H9 (cell line): ENCODE data around the gene APOM. TPM values are rescaled to one million over a fixed set of nuclear protein-coding genes. Genes with fewer than 3 reads are reported as not detected.
A peak's percentile ranks its signal among the peaks of the same experiment; 100 is the strongest.

Experiments
- DNase-seq: peaks from one replicate; pipeline ENCODE4 v3.0.0-alpha.2; 2017
- H2AFZ ChIP-seq: one replicate; pipeline ENCODE4 v1.6.1; 2013; ENCODE audit warnings: mild to moderate bottlenecking, low read length, control low read depth, moderate library complexity
- H2AK5ac ChIP-seq: 2 replicates; pipeline ENCODE4 v1.6.1; 2013; ENCODE audit warnings: low read length, control low read depth, mixed read lengths; ENCODE audit not compliant: insufficient read length
- H2BK120ac ChIP-seq: one replicate; pipeline ENCODE4 v1.6.1; 2013; ENCODE audit warnings: low read depth, mild to moderate bottlenecking, low read length, control low read depth, inconsistent platforms; ENCODE audit not compliant: poor library complexity, severe bottlenecking
- H2BK12ac ChIP-seq: 2 replicates; pipeline ENCODE4 v1.6.1; 2013; ENCODE audit warnings: low read length, control low read depth, mixed read lengths, low read depth; ENCODE audit not compliant: insufficient read length
- H2BK15ac ChIP-seq: 2 replicates; pipeline ENCODE4 v1.6.1; 2013; ENCODE audit warnings: low read depth, low read length, control low read depth
- H2BK20ac ChIP-seq: one replicate; pipeline ENCODE4 v1.6.1; 2013; ENCODE audit warnings: low read depth, mild to moderate bottlenecking, low read length, control low read depth, inconsistent platforms; ENCODE audit not compliant: poor library complexity, severe bottlenecking
- H2BK5ac ChIP-seq: 2 replicates; pipeline ENCODE4 v1.6.1; 2013; ENCODE audit warnings: low read length, control low read depth, mixed read lengths; ENCODE audit not compliant: insufficient read length
- H3K14ac ChIP-seq: 2 replicates; pipeline ENCODE4 v1.6.1; 2013; ENCODE audit warnings: low read length, control low read depth; ENCODE audit not compliant: insufficient read depth
- H3K18ac ChIP-seq: 2 replicates; pipeline ENCODE4 v1.6.1; 2013; ENCODE audit warnings: low read depth, mild to moderate bottlenecking, mixed read lengths, low read length, control low read depth; ENCODE audit not compliant: insufficient read length
- H3K23ac ChIP-seq: 2 replicates; pipeline ENCODE4 v1.6.1; 2013; ENCODE audit warnings: low read length, control low read depth, mixed read lengths, low read depth; ENCODE audit not compliant: insufficient read length
- H3K23me2 ChIP-seq: 2 replicates; pipeline ENCODE4 v1.6.1; 2013; ENCODE audit warnings: low read depth, mild to moderate bottlenecking, mixed read lengths, low read length, control low read depth; ENCODE audit not compliant: insufficient read length, poor library complexity, severe bottlenecking
- H3K27ac ChIP-seq: 2 replicates; pipeline ENCODE4 v1.5.1; 2013; ENCODE audit warnings: low read length, control low read depth, mixed read lengths, low read depth; ENCODE audit not compliant: insufficient read length
- H3K27me3 ChIP-seq: 2 replicates; pipeline ENCODE4 v1.6.1; 2013; ENCODE audit warnings: low read length, control low read depth, inconsistent platforms; ENCODE audit not compliant: insufficient read depth
- H3K4ac ChIP-seq: 2 replicates; pipeline ENCODE4 v1.6.1; 2013; ENCODE audit warnings: low read depth, mild to moderate bottlenecking, control low read depth, inconsistent platforms, low read length, moderate library complexity
- H3K4me1 ChIP-seq: 2 replicates; pipeline ENCODE4 v1.6.1; 2013; ENCODE audit warnings: low read length, control low read depth, inconsistent platforms; ENCODE audit not compliant: insufficient read depth
- H3K4me2 ChIP-seq: 2 replicates; pipeline ENCODE4 v1.6.1; 2013; ENCODE audit warnings: low read length, control low read depth, mixed read lengths; ENCODE audit not compliant: insufficient read length, insufficient read depth
- H3K56ac ChIP-seq: 2 replicates; pipeline ENCODE4 v1.6.1; 2013; ENCODE audit warnings: low read depth, mild to moderate bottlenecking, mixed read lengths, low read length, control low read depth; ENCODE audit not compliant: insufficient read length
- H3K79me1 ChIP-seq: 2 replicates; pipeline ENCODE4 v1.6.1; 2013; ENCODE audit warnings: low read depth, mild to moderate bottlenecking, moderate library complexity, low read length, control low read depth, inconsistent platforms; ENCODE audit not compliant: insufficient read depth, poor library complexity, severe bottlenecking
- H3K79me2 ChIP-seq: 2 replicates; pipeline ENCODE4 v1.6.1; 2013; ENCODE audit warnings: low read length, control low read depth, inconsistent platforms; ENCODE audit not compliant: insufficient read depth
- H3K9ac ChIP-seq: 2 replicates; pipeline ENCODE4 v1.6.1; 2013; ENCODE audit warnings: low read length, control low read depth, mixed read lengths; ENCODE audit not compliant: insufficient read length; ENCODE audit errors: extremely low read depth
- H3K9me3 ChIP-seq: one replicate; pipeline ENCODE4 v1.6.1; 2013; ENCODE audit warnings: low read depth, low read length, inconsistent platforms; ENCODE audit not compliant: control insufficient read depth
- H3T11ph ChIP-seq: one replicate; pipeline ENCODE4 v1.6.1; 2013; ENCODE audit warnings: mild to moderate bottlenecking, low read length, control low read depth, inconsistent platforms
- H4K20me1 ChIP-seq: one replicate; pipeline ENCODE4 v1.6.1; 2013; ENCODE audit not compliant: control insufficient read depth, insufficient read length, insufficient read depth
- H4K5ac ChIP-seq: 2 replicates; pipeline ENCODE4 v1.6.1; 2013; ENCODE audit warnings: low read depth, mild to moderate bottlenecking, mixed read lengths, low read length, control low read depth; ENCODE audit not compliant: insufficient read length
- H4K8ac ChIP-seq: replicated peaks from 2 replicates; pipeline ENCODE4 v1.6.1; 2013; ENCODE audit warnings: low read length, control low read depth, mixed read lengths, low read depth; ENCODE audit not compliant: insufficient read length
- H4K91ac ChIP-seq: 2 replicates; pipeline ENCODE4 v1.6.1; 2013; ENCODE audit warnings: low read depth, mild to moderate bottlenecking, moderate library complexity, mixed read lengths, low read length, control low read depth; ENCODE audit not compliant: insufficient read length
- H3K27ac Mint-ChIP-seq, 3 experiments: 2 replicates in 2 of 3; 3 replicates in 1 of 3; pipeline ENCODE4 v1.8.0; 2020 to 2021; ENCODE audit warnings: mixed read lengths in 3 of 3, mild to moderate bottlenecking in 1 of 3, moderate library complexity in 1 of 3
- H3K27me3 Mint-ChIP-seq: 2 replicates; pipeline ENCODE4 v1.8.0; 2021; ENCODE audit warnings: low read depth, mild to moderate bottlenecking, moderate library complexity, mixed read lengths
- H3K36me3 Mint-ChIP-seq, 3 experiments: 2 replicates in 2 of 3; 3 replicates in 1 of 3; pipeline ENCODE4 v1.8.0; 2020 to 2021; ENCODE audit warnings: low read depth in 3 of 3, mixed read lengths in 3 of 3; ENCODE audit not compliant: insufficient read depth in 1 of 3
- H3K4me1 Mint-ChIP-seq, 2 experiments: 2 replicates each; pipeline ENCODE4 v1.8.0; 2020; ENCODE audit warnings: mixed read lengths in 2 of 2
- H3K4me3 Mint-ChIP-seq, 2 experiments: 2 replicates in 1 of 2; 3 replicates in 1 of 2; pipeline ENCODE4 v1.8.0; 2020 to 2021; ENCODE audit warnings: mild to moderate bottlenecking in 2 of 2, mixed read lengths in 2 of 2, moderate library complexity in 1 of 2
- H3K9me3 Mint-ChIP-seq, 2 experiments: 2 replicates in 1 of 2; 3 replicates in 1 of 2; pipeline ENCODE4 v1.8.0; 2020; ENCODE audit warnings: mild to moderate bottlenecking in 2 of 2, mixed read lengths in 2 of 2, moderate library complexity in 1 of 2
- WGBS: extraction: QIAGEN DNeasy Blood & Tissue Kit; methylation state at CpG from one replicate; pipeline ENCODE4 v1.1.7; 2013; ENCODE audit warnings: missing lambda C conversion rate, low lambda C conversion rate, mixed read lengths; ENCODE audit not compliant: insufficient read length; ENCODE audit errors: extremely low coverage; 5-methylcytosine and 5-hydroxymethylcytosine counted together
- total RNA-seq: library from RNA; stranded (reverse); gene quantifications from 2 replicates; pipeline ENCODE4 v1.2.1, GENCODE V29; 2021
- TF ChIP-seq, protein P1 (sequence below): fragments of 200-600 bp; sonication (generic); conservative IDR thresholded peaks from 3 replicates; pipeline ENCODE4 v1.8.0; 2021; ENCODE audit warnings: antibody characterized with exemption, mild to moderate bottlenecking

The APOM gene
- total RNA-seq, 1 experiment from 2014 or later, result 3.6 TPM

DNA sequence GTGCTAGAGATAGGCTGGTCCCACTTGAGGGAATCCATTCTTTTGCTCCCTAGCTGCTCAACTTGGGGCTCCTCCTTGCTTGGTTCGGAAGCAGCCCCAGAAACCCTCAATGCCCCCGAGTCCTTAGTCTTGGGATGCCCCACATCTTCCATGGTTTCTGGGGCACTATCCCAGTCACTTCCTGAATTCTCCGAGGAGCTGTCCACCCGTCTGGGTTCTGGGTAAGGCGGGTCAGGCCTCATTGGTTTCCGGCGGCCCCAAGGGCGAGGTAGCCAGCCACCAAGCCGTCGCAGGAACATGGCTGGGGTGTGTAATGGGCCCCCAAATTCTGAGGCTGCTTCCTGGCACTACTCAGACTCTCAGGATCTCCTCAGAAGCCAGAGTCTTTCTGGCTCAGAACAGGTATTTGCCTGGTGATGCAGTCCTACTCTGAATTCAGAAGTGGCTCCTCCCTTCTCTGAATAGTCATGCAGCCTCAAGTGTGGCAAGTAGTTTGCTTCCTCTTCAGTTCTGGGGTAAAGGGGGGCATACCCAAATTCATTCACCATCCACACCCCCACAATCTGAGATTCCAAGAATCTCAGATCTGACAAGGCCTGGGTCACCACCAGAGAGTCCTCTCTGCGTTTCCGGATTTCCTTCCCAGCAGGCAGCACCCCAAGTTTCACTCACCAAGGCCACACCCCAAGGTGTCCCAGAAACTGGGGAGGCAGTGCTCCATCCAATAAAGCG is 4.1 kb downstream of the APOM start:
- H3K4me1 ChIP-seq, result no peaks in the 10 kb centered on the region
- no peak overlapping the region for H2AK5ac ChIP-seq
- no peak overlapping the region for H3K56ac ChIP-seq
- no peak overlapping the region for H4K91ac ChIP-seq
- DNase-seq, result no peak
- peak overlapping the region; percentile 73 for H3K4me2 ChIP-seq
- no peak overlapping the region for H2BK20ac ChIP-seq
- peak overlapping the region; percentile 90 for H3K14ac ChIP-seq
- H4K8ac ChIP-seq, result no peak overlapping the region
- H3K9me3 ChIP-seq, result no peaks in the 10 kb centered on the region
- Mint-ChIP-seq H3K27me3 (no peaks in the 10 kb centered on the region; the same call in 1 of the 2 replicates), H3K4me1 (peaks cover 37 to 43% of the 10 kb centered on the region in 2 experiments), H3K4me3 (peak overlapping the region; percentile 87 to 92), H3K9me3 (no peaks in the 10 kb centered on the region), H3K36me3 (peaks cover 23 to 48% (median 42%) of the 10 kb centered on the region in 3 experiments), H3K27ac (peak overlapping the region; percentile 52 to 94 (median 82); a peak in 6 of 7 replicates)
- no peak overlapping the region for H2BK15ac ChIP-seq
- H2BK5ac ChIP-seq, result no peak overlapping the region
- no peak overlapping the region for H2BK120ac ChIP-seq
- peaks cover 15% of the 10 kb centered on the region for H3K79me1 ChIP-seq
- H3K27me3 ChIP-seq, result no peaks in the 10 kb centered on the region
- TF ChIP-seq, protein P1, sequence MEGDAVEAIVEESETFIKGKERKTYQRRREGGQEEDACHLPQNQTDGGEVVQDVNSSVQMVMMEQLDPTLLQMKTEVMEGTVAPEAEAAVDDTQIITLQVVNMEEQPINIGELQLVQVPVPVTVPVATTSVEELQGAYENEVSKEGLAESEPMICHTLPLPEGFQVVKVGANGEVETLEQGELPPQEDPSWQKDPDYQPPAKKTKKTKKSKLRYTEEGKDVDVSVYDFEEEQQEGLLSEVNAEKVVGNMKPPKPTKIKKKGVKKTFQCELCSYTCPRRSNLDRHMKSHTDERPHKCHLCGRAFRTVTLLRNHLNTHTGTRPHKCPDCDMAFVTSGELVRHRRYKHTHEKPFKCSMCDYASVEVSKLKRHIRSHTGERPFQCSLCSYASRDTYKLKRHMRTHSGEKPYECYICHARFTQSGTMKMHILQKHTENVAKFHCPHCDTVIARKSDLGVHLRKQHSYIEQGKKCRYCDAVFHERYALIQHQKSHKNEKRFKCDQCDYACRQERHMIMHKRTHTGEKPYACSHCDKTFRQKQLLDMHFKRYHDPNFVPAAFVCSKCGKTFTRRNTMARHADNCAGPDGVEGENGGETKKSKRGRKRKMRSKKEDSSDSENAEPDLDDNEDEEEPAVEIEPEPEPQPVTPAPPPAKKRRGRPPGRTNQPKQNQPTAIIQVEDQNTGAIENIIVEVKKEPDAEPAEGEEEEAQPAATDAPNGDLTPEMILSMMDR, result no peak
- peak overlapping the region; percentile 37 for H3K18ac ChIP-seq
- no peak overlapping the region for H3K4ac ChIP-seq
- H3K23ac ChIP-seq, result no peak overlapping the region
- peaks cover 14% of the 10 kb centered on the region for H3K23me2 ChIP-seq
- H2AFZ ChIP-seq, result no peak overlapping the region
- H4K20me1 ChIP-seq, result no peaks in the 10 kb centered on the region
- no peak overlapping the region for H3T11ph ChIP-seq
- no CpG with 5 or more reads among the region's 13 CpGs for WGBS
- no peak overlapping the region for H3K27ac ChIP-seq
- no peak overlapping the region for H2BK12ac ChIP-seq
- H3K9ac ChIP-seq, result peak overlapping the region; percentile 91
- peaks cover 4% of the 10 kb centered on the region; the same call in 1 of the 2 replicates for H3K79me2 ChIP-seq
- H4K5ac ChIP-seq, result no peak overlapping the region
